Measurements from ENCODE around the gene TBX4.

DNA sequence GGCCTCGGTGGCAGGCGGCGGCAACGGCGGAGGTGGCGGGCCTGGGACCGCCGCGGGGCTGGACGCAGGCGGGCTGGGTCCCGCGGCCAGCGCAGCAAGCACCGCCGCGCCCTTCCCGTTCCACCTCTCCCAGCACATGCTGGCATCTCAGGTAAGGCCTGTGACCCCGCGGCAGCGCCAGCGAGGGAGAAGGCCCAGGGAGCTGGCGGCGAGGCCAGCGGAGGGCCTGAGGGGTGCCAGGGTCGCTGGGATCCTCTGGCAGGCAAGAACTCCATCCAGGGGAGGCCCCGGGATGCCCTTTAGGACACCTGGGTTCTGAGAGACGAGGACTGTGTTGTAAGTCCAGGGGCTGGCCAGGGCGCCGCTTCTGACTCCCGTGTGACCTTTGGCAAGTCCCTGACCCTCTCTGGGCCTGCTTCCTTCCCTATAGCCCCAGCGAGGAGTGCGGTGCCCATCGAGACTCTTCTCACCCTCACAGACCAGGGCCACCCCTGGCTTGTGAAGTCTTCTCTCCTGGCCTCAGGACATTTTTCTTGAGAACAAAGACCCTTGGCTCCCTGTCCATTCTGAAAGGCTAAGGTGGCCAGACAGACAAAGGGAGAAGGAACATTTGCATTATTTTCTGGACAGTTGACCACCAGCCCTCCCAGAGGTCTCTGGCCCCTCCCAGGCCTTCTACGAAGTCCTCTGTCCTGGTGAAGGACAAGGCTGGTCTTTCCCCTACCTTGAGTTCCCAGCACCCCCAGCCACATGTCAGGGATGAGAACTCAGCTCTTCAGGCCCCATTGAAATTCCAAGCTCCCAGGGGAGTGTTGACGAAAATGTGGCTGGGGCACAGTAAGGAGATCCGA lies 46.3 kb upstream of the TBX4 start:
- TF ChIP-seq, protein P1, sequence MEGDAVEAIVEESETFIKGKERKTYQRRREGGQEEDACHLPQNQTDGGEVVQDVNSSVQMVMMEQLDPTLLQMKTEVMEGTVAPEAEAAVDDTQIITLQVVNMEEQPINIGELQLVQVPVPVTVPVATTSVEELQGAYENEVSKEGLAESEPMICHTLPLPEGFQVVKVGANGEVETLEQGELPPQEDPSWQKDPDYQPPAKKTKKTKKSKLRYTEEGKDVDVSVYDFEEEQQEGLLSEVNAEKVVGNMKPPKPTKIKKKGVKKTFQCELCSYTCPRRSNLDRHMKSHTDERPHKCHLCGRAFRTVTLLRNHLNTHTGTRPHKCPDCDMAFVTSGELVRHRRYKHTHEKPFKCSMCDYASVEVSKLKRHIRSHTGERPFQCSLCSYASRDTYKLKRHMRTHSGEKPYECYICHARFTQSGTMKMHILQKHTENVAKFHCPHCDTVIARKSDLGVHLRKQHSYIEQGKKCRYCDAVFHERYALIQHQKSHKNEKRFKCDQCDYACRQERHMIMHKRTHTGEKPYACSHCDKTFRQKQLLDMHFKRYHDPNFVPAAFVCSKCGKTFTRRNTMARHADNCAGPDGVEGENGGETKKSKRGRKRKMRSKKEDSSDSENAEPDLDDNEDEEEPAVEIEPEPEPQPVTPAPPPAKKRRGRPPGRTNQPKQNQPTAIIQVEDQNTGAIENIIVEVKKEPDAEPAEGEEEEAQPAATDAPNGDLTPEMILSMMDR (conservative IDR thresholded peaks at IDR 0.05; ENCODE audit: low read length): no peak
- TF ChIP-seq EZH2phosphoT487 (IDR thresholded peaks at IDR 0.05; ENCODE audit: borderline replicate concordance): no peak
